BLaER1 treated with 17β-estradiol and CSF1 and Interleukin-3, amounts not matched to agents 10 nM and 100 nM (cell line): ENCODE results near the gene RBM3.
A peak's percentile ranks its signal among the peaks of the same experiment; 100 is the strongest.
"Not testable (repeated sequence)": the region's sequence is repeated elsewhere in the genome, so short reads cannot be mapped to it uniquely, and the experiment has no call there.

ENCODE experiments used
- H3K27ac ChIP-seq, 11 experiments: shearing (Covaris generic); formaldehyde crosslinking; 2 replicates each; pipeline ENCODE4 v1.8.1; 2022
- H3K27me3 ChIP-seq, 11 experiments: shearing (Covaris generic); formaldehyde crosslinking; 2 replicates each; pipeline ENCODE4 v1.8.1; 2022
- H3K36me3 ChIP-seq, 11 experiments: shearing (Covaris generic); formaldehyde crosslinking; 2 replicates each; pipeline ENCODE4 v1.8.1; 2022
- H3K4me1 ChIP-seq, 10 experiments: shearing (Covaris generic); formaldehyde crosslinking; 2 replicates each; pipeline ENCODE4 v1.8.1; 2022
- H3K4me2 ChIP-seq, 11 experiments: shearing (Covaris generic); formaldehyde crosslinking; 2 replicates each; pipeline ENCODE4 v1.8.1; 2022
- H3K4me3 ChIP-seq, 10 experiments: shearing (Covaris generic); formaldehyde crosslinking; 2 replicates each; pipeline ENCODE4 v1.8.1; 2022
- H3K9ac ChIP-seq, 11 experiments: shearing (Covaris generic); formaldehyde crosslinking; 2 replicates each; pipeline ENCODE4 v1.8.1; 2022
- H3K9me3 ChIP-seq, 11 experiments: shearing (Covaris generic); formaldehyde crosslinking; replicated peaks in 1 of 11; 2 replicates each; pipeline ENCODE4 v1.8.1; 2022
- H4K20me1 ChIP-seq, 11 experiments: shearing (Covaris generic); formaldehyde crosslinking; 2 replicates each; pipeline ENCODE4 v1.8.1; 2022
- Cebpa-rat ChIP-seq, 11 experiments: shearing (Covaris generic); IDR thresholded peaks; 2 replicates each; pipeline ENCODE4 v1.8.1; 2022

Gene RBM3

DNA sequence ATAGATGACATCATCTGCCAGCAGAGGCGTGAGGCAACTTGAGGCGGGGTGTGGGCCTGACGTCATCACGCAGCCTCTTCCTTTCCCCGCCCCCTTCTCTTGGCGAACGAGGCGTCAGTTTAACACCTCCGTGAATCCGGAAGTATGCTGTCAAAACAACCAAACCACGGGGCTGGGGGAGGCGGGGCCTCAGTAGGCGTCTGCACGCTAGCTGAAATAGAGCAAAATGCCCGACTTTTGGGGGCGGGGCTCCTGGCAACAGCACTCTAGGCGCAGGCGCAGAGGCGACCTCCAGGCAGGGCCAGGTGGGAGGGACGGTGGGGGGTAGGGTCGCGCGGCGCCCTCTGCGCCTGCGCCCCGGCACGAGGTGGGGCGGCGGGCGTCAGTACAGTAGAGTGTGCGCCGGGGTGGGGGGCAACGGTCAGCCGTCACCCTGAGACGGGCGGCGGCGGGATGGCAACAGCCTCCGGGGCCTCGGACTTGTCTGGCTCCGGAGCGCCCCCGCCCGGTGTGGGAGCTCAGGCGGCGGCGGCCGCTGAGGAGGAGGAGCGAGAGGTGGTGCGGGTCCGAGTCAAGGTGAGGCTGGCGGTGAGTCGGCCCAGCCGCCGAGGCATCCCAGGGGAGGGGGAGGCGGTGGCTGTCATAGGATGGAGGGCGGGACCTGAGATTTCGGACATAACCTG is 34.8 kb upstream of the RBM3 start, which contains the start of gene TBC1D25:
Gene TBC1D25 (plus strand): TSS at position 370 of the 683 bp plus-strand sequence. CDS start 84 bp downstream, at position 454.
- no peak for TF ChIP-seq Cebpa-rat (IDR thresholded peaks at IDR 0.05)
- Histone ChIP-seq H3K27ac (peak within 1 kb of the TSS; percentile 79 to 92 (median 86)), H3K4me2 (peak within 1 kb of the TSS; percentile 69 to 85 (median 78)), H4K20me1 (peaks cover 0 to 10% (median 0%) of the 10 kb centered on the region in 11 experiments; a peak in 5 of 22 replicates), H3K4me3 (peak within 1 kb of the TSS; percentile 66 to 77 (median 72)), H3K4me1 (peaks cover 18 to 27% (median 23%) of the 10 kb centered on the region in 10 experiments), H3K9me3 (0 out of 22 replicates have a peak, but pooled peaks cover 0 to 4% (median 0%) of the 10 kb centered on the region in 11 experiments), H3K36me3 (peaks cover 0 to 26% (median 10%) of the 10 kb centered on the region in 11 experiments; a peak in 16 of 22 replicates), H3K9ac (peak within 1 kb of the TSS; percentile 80 to 91 (median 87)), H3K27me3 (peaks cover 0 to 38% (median 11%) of the 10 kb centered on the region in 11 experiments; a peak in 11 of 22 replicates)

DNA sequence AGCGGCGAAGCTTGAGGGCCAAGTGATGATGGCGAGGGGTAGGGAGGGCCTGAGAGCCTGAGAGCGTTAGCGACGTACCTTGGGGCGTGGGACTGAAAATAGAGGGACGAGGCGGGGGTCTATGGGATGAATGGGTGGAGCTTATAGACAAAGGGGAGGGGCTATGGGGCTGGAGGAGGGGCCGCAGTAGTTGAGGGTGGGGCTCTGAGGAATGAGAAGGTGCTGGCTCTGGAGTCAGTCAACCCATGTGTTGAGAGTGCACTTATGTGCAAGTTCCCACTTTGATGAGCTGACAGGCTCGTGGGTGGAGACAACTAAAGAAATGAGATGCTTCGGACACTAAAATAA is 34.3 kb upstream of the RBM3 start:
- 0 out of 22 replicates have a peak, but pooled peaks cover 0 to 4% (median 0%) of the 10 kb centered on the region in 11 experiments for H3K9me3 ChIP-seq
- peaks cover 5 to 31% (median 15%) of the 10 kb centered on the region in 11 experiments; a peak in 17 of 22 replicates for H3K36me3 ChIP-seq
- H3K9ac ChIP-seq = peak overlapping the region; percentile 80 to 91 (median 87)
- peaks cover 18 to 27% (median 23%) of the 10 kb centered on the region in 10 experiments for H3K4me1 ChIP-seq
- H3K4me2 ChIP-seq = peak overlapping the region; percentile 69 to 85 (median 78)
- H4K20me1 ChIP-seq = peaks cover 0 to 10% (median 0%) of the 10 kb centered on the region in 11 experiments; a peak in 5 of 22 replicates
- H3K4me3 ChIP-seq = peak overlapping the region; percentile 66 to 77 (median 72)
- no peak for TF ChIP-seq Cebpa-rat (IDR thresholded peaks at IDR 0.05)
- H3K27me3 ChIP-seq = peaks cover 0 to 39% (median 11%) of the 10 kb centered on the region in 11 experiments; a peak in 10 of 22 replicates
- peak overlapping the region; percentile 79 to 92 (median 86) for H3K27ac ChIP-seq

DNA sequence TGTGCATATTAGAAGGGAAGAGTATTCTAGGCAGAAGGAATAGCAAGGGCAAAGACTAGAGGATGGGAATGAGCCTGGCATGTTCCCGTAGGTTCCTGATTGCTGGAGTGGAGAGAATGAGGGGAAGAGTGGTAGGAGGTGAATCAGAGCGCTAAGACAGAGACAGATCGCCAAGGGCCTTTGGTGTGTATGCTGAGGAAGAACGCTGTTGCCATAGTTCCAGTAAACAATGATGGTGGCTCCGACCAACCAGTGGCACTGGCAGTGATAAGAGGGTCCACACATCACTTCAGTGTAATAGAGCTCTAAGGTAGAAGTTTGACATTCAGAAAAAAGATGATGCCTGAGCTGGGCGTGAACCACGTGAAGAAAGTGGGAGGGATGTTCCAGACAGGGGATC is 33.8 kb upstream of the RBM3 start:
- peaks cover 0 to 36% (median 11%) of the 10 kb centered on the region in 11 experiments; a peak in 11 of 22 replicates for H3K27me3 ChIP-seq
- TF ChIP-seq Cebpa-rat (IDR thresholded peaks at IDR 0.05) = no peak
- H3K4me3 ChIP-seq = peak overlapping the region; percentile 66 to 77 (median 72)
- peak overlapping the region; percentile 69 to 85 (median 78) for H3K4me2 ChIP-seq
- peak overlapping the region in 9 of 11 experiments; percentile 59 to 90 (median 86); a peak in 14 of 22 replicates for H3K27ac ChIP-seq
- H3K9me3 ChIP-seq = 0 out of 22 replicates have a peak, but pooled peaks cover 0 to 4% (median 0%) of the 10 kb centered on the region in 11 experiments
- H3K9ac ChIP-seq = peak overlapping the region in 10 of 11 experiments; percentile 80 to 91 (median 87); a peak in 18 of 22 replicates
- peaks cover 18 to 25% (median 23%) of the 10 kb centered on the region in 10 experiments for H3K4me1 ChIP-seq
- H3K36me3 ChIP-seq = peaks cover 5 to 36% (median 16%) of the 10 kb centered on the region in 11 experiments; a peak in 17 of 22 replicates
- H4K20me1 ChIP-seq = peaks cover 0 to 10% (median 0%) of the 10 kb centered on the region in 11 experiments; a peak in 5 of 22 replicates

DNA sequence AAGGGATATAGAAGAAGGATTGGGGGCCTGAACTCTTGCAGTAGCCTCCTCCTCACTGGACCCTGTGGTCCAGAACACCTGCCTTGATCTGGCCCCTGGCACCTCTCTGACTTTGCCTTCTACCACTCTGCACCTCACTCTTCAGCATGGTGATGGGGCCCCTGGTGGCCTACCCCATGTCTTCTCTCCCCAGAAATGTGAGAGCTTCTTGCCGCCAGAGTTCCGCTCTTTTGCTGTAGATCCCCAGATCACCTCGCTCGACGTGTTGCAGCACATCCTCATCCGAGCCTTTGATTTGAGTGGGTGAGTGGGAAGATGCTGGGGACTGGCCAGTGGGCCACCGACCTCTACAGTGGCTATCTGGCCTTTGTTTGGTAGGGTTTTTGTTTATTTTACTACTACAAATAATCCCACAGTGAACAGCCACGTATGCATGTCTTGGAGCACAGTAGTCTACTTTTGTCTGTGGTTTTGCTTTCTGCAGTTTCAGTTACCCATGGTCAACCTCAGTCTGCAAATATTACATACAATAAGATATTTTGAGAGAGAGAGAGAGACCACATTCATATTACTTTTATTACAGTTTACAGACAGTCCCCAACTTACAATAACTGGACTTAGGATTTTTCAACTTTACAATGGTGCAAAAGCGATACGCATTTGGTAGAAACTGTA is 33.0 kb upstream of the RBM3 start:
- Histone ChIP-seq H3K9ac (peak overlapping the region in 8 of 11 experiments; percentile 10 to 88 (median 82); a peak in 8 of 22 replicates), H3K4me3 (peak overlapping the region in 8 of 10 experiments; percentile 26 to 77 (median 72); a peak in 13 of 20 replicates)

DNA sequence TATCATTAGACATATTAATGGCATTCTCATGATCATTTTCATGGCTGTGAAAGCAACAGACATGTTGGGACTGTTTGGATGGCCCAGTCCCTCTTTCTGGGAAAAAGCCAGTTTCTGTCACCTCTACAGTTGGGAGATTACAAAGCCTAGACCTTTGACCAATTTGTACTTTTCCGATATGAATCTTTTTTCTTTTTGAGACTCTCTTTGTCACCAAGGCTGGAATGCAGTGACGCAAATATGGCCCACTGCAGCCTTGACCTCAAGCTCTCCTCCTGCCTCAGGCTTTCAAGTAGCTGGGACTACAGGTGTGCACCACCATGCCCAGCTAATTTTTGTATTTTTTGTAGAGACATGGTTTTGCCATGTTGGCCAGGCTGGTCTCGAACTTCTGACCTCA is 25.4 kb upstream of the RBM3 start:
- Histone ChIP-seq H3K4me1 (peaks cover 20 to 52% (median 41%) of the 10 kb centered on the region in 10 experiments; a peak in 19 of 20 replicates), H3K27me3 (peaks cover 0 to 29% (median 8%) of the 10 kb centered on the region in 11 experiments; a peak in 10 of 22 replicates), H3K9ac (peak overlapping the region in 1 of 11 experiments; percentile 23; a peak in 2 of 22 replicates), H3K4me3 (no peak overlapping the region), H3K27ac (peak overlapping the region in 9 of 11 experiments; percentile 65 to 85 (median 83); a peak in 16 of 22 replicates), H4K20me1 (no peaks in the 10 kb centered on the region; a peak in 1 of 22 replicates), H3K36me3 (peaks cover 5 to 48% (median 13%) of the 10 kb centered on the region in 11 experiments; a peak in 17 of 22 replicates), H3K9me3 (no peaks in the 10 kb centered on the region), H3K4me2 (peak overlapping the region in 8 of 11 experiments; percentile 5 to 76 (median 64); a peak in 8 of 22 replicates)
- TF ChIP-seq Cebpa-rat (IDR thresholded peaks at IDR 0.05) = no peak

More for the DNA sequence above, 33.0 kb upstream of the RBM3 start:
- TF ChIP-seq Cebpa-rat (IDR thresholded peaks at IDR 0.05) = no peak
- Histone ChIP-seq H3K27ac (peak overlapping the region in 9 of 11 experiments; percentile 38 to 90 (median 81); a peak in 16 of 22 replicates), H3K36me3 (peaks cover 5 to 36% (median 16%) of the 10 kb centered on the region in 11 experiments; a peak in 17 of 22 replicates), H3K4me1 (peaks cover 13 to 25% (median 21%) of the 10 kb centered on the region in 10 experiments), H3K27me3 (peaks cover 0 to 32% (median 10%) of the 10 kb centered on the region in 11 experiments; a peak in 10 of 22 replicates), H3K9me3 (0 out of 22 replicates have a peak, but pooled peaks cover 0 to 4% (median 0%) of the 10 kb centered on the region in 11 experiments), H3K4me2 (peak overlapping the region; percentile 69 to 85 (median 78)), H4K20me1 (peaks cover 0 to 10% (median 0%) of the 10 kb centered on the region in 11 experiments; a peak in 5 of 22 replicates)

DNA sequence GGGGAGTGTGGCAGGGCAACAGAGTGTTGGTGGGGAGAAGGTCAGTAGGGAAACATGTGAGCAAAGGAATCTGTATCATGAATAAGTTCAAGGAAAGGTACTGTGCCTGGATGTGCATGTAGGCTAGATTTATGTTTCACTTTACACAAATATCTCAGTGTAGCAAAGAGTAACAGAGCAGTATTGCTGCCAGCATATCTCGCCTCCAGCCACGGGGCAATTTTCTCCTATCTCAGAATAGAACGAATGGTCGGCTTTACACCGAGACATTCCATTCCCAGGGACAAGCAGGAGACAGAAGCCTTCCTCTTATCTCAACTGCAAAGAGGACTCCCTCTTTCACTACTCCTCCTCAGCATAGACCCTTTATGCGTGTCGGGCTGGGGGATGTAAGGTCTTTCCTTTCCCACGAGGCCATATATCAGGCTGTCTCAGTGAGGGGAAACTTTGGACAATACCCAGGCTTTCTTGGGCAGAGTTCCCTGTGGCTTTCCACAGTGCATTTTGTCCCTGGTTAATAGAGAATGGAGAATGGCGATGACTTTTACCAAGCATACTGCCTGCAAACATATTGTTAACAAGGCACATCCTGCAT is 18.5 kb upstream of the RBM3 start:
- not testable (repeated sequence) for H3K9ac ChIP-seq, H3K9me3 ChIP-seq, H3K4me3 ChIP-seq, H3K4me2 ChIP-seq, H3K27ac ChIP-seq
- Histone ChIP-seq H4K20me1 (peaks cover 0 to 13% (median 0%) of the 10 kb centered on the region in 11 experiments; a peak in 4 of 22 replicates), H3K36me3 (peaks cover 26 to 66% (median 41%) of the 10 kb centered on the region in 11 experiments; a peak in 21 of 22 replicates), H3K4me1 (peaks cover 6 to 21% (median 17%) of the 10 kb centered on the region in 10 experiments; a peak in 19 of 20 replicates), H3K27me3 (peaks cover 4 to 49% (median 20%) of the 10 kb centered on the region in 11 experiments; a peak in 12 of 22 replicates)

DNA sequence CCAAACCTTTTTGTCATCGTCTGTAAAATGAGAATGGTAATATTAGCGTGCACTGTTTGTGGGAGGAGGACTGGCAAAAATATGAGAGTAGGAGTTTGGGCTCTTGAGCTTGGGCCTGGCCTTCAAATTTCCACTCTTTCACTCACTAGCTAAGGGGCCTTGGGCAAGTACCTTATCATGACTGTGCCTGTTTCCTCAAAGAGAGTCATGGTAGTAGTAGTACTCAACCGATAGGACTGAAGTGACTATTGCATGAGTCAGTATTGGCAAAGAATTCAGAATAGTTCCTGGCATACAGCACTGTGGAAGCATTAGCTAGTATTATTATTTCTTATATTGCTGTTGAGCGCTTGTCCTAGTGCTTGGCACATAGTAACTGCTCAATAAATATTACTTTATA is 16.0 kb upstream of the RBM3 start:
- Histone ChIP-seq H3K4me1 (no peaks in the 10 kb centered on the region), H4K20me1 (peaks cover 0 to 26% (median 0%) of the 10 kb centered on the region in 11 experiments; a peak in 6 of 22 replicates), H3K36me3 (peaks cover 33 to 79% (median 54%) of the 10 kb centered on the region in 11 experiments), H3K4me3 (no peak overlapping the region), H3K9me3 (no peaks in the 10 kb centered on the region), H3K9ac (no peak overlapping the region), H3K27ac (no peak overlapping the region), H3K4me2 (no peak overlapping the region), H3K27me3 (peaks cover 10 to 69% (median 38%) of the 10 kb centered on the region in 11 experiments; a peak in 18 of 22 replicates)
- no peak for TF ChIP-seq Cebpa-rat (IDR thresholded peaks at IDR 0.05)

DNA sequence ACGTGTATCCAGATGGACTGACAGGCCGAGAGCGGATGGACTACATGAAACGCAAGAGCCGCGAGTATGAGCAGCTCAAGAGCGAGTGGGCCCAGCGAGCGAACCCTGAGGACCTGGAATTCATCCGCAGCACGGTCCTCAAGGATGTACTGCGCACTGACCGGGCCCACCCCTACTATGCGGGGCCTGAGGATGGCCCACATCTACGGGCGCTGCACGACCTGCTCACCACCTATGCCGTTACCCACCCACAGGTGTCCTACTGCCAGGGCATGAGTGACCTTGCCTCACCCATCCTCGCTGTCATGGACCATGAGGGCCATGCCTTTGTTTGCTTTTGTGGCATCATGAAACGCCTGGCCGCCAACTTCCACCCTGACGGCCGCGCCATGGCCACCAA is 14.6 kb upstream of the RBM3 start:
- no peaks in the 10 kb centered on the region for H3K4me1 ChIP-seq
- H3K4me2 ChIP-seq = no peak overlapping the region
- H3K27ac ChIP-seq = no peak overlapping the region
- no peak overlapping the region for H3K4me3 ChIP-seq
- peaks cover 10 to 72% (median 29%) of the 10 kb centered on the region in 11 experiments; a peak in 18 of 22 replicates for H3K27me3 ChIP-seq
- no peaks in the 10 kb centered on the region for H3K9me3 ChIP-seq
- TF ChIP-seq Cebpa-rat (IDR thresholded peaks at IDR 0.05) = no peak
- no peak overlapping the region for H3K9ac ChIP-seq
- H3K36me3 ChIP-seq = peaks cover 29 to 85% (median 59%) of the 10 kb centered on the region in 11 experiments
- peaks cover 0 to 26% (median 0%) of the 10 kb centered on the region in 11 experiments; a peak in 6 of 22 replicates for H4K20me1 ChIP-seq
